Neural progenitor cell (in vitro differentiated cells): ENCODE data around the gene HNRNPLL. TPM values are rescaled to one million over a fixed set of nuclear protein-coding genes. Genes with fewer than 3 reads are reported as not detected.

Experiments
- DNase-seq: peaks from one replicate; pipeline ENCODE4 v3.0.0-alpha.2; 2016; ENCODE audit warnings: low spot score
- H2AFZ ChIP-seq: fragments of 200-600 bp; sonication (generic); replicated peaks from 2 replicates; pipeline ENCODE4 v1.6.1; 2016; ENCODE audit warnings: antibody characterized with exemption
- H3F3A ChIP-seq: fragments of 200-600 bp; sonication (generic); 2 replicates; pipeline ENCODE4 v1.6.1; 2016; ENCODE audit warnings: antibody characterized with exemption, low read depth
- H3K27ac ChIP-seq: fragments of 200-600 bp; sonication (generic); 2 replicates; pipeline ENCODE4 v1.5.1; 2016; ENCODE audit warnings: mild to moderate bottlenecking
- H3K27me3 ChIP-seq: fragments of 200-600 bp; sonication (generic); 2 replicates; pipeline ENCODE4 v1.6.1; 2016; ENCODE audit warnings: mild to moderate bottlenecking, moderate library complexity
- H3K36me3 ChIP-seq: fragments of 200-600 bp; sonication (generic); 2 replicates; pipeline ENCODE4 v1.5.1; 2016
- H3K4me1 ChIP-seq: fragments of 200-600 bp; sonication (generic); 2 replicates; pipeline ENCODE4 v1.6.1; 2016; ENCODE audit warnings: mixed run types
- H3K4me2 ChIP-seq: fragments of 200-600 bp; sonication (generic); 2 replicates; pipeline ENCODE4 v1.6.1; 2016
- H3K4me3 ChIP-seq: fragments of 200-600 bp; sonication (generic); 2 replicates; pipeline ENCODE4 v1.5.1; 2016
- H3K79me2 ChIP-seq: fragments of 200-600 bp; sonication (generic); 2 replicates; pipeline ENCODE4 v1.6.1; 2016; ENCODE audit warnings: low read depth
- H3K9ac ChIP-seq: fragments of 200-600 bp; sonication (generic); 2 replicates; pipeline ENCODE4 v1.6.1; 2016
- H3K9me3 ChIP-seq: fragments of 200-600 bp; sonication (generic); 2 replicates; pipeline ENCODE4 v1.5.1; 2016; ENCODE audit warnings: low read depth
- H4K20me1 ChIP-seq: fragments of 200-600 bp; sonication (generic); 2 replicates; pipeline ENCODE4 v1.6.1; 2016; ENCODE audit warnings: low read depth
- H3K27ac Mint-ChIP-seq: 3 replicates; pipeline ENCODE4 v1.8.0; 2021; ENCODE audit warnings: mixed read lengths
- H3K27me3 Mint-ChIP-seq: 2 replicates; pipeline ENCODE4 v1.8.0; 2022; ENCODE audit warnings: low read depth, mild to moderate bottlenecking, inconsistent platforms, moderate library complexity, mixed read lengths; ENCODE audit not compliant: insufficient read depth
- H3K36me3 Mint-ChIP-seq: 3 replicates; pipeline ENCODE4 v1.8.0; 2021; ENCODE audit warnings: mixed read lengths
- H3K4me1 Mint-ChIP-seq: 3 replicates; pipeline ENCODE4 v1.8.0; 2021; ENCODE audit warnings: mixed read lengths
- H3K4me3 Mint-ChIP-seq: 3 replicates; pipeline ENCODE4 v1.8.0; 2021; ENCODE audit warnings: mild to moderate bottlenecking, moderate library complexity, mixed read lengths
- H3K9me3 Mint-ChIP-seq: 3 replicates; pipeline ENCODE4 v1.8.0; 2020; ENCODE audit warnings: mixed read lengths
- EZH2 ChIP-seq: fragments of 200-600 bp; sonication (generic); IDR thresholded peaks from 2 replicates; pipeline ENCODE4 v1.6.1; 2017; ENCODE audit warnings: antibody characterized with exemption, mild to moderate bottlenecking, moderate library complexity
- EZH2phosphoT487 ChIP-seq: fragments of 200-600 bp; sonication (generic); IDR thresholded peaks from 2 replicates; pipeline ENCODE4 v1.6.1; 2017; ENCODE audit warnings: antibody characterized with exemption
- total RNA-seq: library from RNA; depleted of rRNA; stranded (reverse); fragments of >200 nt; gene quantifications from 2 replicates; pipeline ENCODE4 v1.2.3, GENCODE V29; 2015; ENCODE audit warnings: low replicate concordance
- TF ChIP-seq, protein P1 (sequence below): fragments of 200-600 bp; sonication (generic); IDR thresholded peaks from 2 replicates; pipeline ENCODE4 v1.5.1; 2017; ENCODE audit warnings: antibody characterized with exemption, mild to moderate bottlenecking

The HNRNPLL gene
- total RNA-seq, 1 donor from 2014 or later, result 109 TPM

DNA sequence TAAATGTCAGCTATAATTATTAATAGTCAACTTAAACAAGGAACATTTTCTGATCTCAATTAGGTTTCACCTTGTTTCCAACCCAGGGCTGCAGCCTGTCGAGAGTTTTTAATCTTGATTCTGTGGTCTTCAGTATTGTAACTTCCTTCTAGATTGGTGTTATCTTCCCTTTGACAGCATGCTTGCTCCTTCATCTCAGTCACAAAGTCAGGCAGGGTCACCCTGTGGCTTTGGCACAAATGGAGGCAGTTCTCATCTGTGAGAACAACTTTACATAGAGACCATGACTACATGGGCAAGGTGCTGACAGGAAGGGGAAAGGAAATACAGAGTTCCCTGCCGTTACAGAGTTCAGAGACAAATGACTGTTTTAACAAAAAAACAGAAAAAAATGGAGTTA, 50.5 kb downstream of the HNRNPLL start:
- no peaks in the 10 kb centered on the region for H3K9me3 ChIP-seq
- H4K20me1 ChIP-seq, result no peaks in the 10 kb centered on the region
- no peak overlapping the region for H2AFZ ChIP-seq
- Mint-ChIP-seq H3K27ac (no peak overlapping the region), H3K9me3 (no peaks in the 10 kb centered on the region), H3K4me1 (no peaks in the 10 kb centered on the region), H3K27me3 (peaks cover 2% of the 10 kb centered on the region), H3K36me3 (peaks cover 5% of the 10 kb centered on the region), H3K4me3 (no peak overlapping the region)
- no peak for DNase-seq
- no peaks in the 10 kb centered on the region for H3K27me3 ChIP-seq
- H3K27ac ChIP-seq, result no peak overlapping the region
- H3K9ac ChIP-seq, result no peak overlapping the region
- H3F3A ChIP-seq, result peaks cover 11% of the 10 kb centered on the region
- TF ChIP-seq EZH2, result no peak
- TF ChIP-seq EZH2phosphoT487, result no peak
- TF ChIP-seq, protein P1, sequence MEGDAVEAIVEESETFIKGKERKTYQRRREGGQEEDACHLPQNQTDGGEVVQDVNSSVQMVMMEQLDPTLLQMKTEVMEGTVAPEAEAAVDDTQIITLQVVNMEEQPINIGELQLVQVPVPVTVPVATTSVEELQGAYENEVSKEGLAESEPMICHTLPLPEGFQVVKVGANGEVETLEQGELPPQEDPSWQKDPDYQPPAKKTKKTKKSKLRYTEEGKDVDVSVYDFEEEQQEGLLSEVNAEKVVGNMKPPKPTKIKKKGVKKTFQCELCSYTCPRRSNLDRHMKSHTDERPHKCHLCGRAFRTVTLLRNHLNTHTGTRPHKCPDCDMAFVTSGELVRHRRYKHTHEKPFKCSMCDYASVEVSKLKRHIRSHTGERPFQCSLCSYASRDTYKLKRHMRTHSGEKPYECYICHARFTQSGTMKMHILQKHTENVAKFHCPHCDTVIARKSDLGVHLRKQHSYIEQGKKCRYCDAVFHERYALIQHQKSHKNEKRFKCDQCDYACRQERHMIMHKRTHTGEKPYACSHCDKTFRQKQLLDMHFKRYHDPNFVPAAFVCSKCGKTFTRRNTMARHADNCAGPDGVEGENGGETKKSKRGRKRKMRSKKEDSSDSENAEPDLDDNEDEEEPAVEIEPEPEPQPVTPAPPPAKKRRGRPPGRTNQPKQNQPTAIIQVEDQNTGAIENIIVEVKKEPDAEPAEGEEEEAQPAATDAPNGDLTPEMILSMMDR, result no peak
- H3K4me2 ChIP-seq, result no peak overlapping the region
- H3K4me3 ChIP-seq, result no peak overlapping the region
- H3K36me3 ChIP-seq, result no peaks in the 10 kb centered on the region
- no peaks in the 10 kb centered on the region for H3K4me1 ChIP-seq
- H3K79me2 ChIP-seq, result no peaks in the 10 kb centered on the region

GRCh38 chr2:38551746-38552145, 51.0 kb downstream of the HNRNPLL start:
- TF ChIP-seq EZH2 (no peak), EZH2phosphoT487 (no peak)
- TF ChIP-seq, protein P1, result no peak
- Histone ChIP-seq H3K9ac (no peak overlapping the region), H3K27me3 (no peaks in the 10 kb centered on the region), H4K20me1 (no peaks in the 10 kb centered on the region), H3F3A (peaks cover 11% of the 10 kb centered on the region), H3K4me3 (no peak overlapping the region), H3K4me2 (no peak overlapping the region), H3K36me3 (no peaks in the 10 kb centered on the region), H2AFZ (no peak overlapping the region), H3K4me1 (no peaks in the 10 kb centered on the region), H3K27ac (no peak overlapping the region), H3K9me3 (no peaks in the 10 kb centered on the region), H3K79me2 (no peaks in the 10 kb centered on the region)
- Mint-ChIP-seq H3K4me1 (no peaks in the 10 kb centered on the region), H3K4me3 (no peak overlapping the region), H3K36me3 (peaks cover 5% of the 10 kb centered on the region), H3K9me3 (no peaks in the 10 kb centered on the region), H3K27me3 (peaks cover 2% of the 10 kb centered on the region), H3K27ac (no peak overlapping the region)
- DNase-seq, result no peak

DNA sequence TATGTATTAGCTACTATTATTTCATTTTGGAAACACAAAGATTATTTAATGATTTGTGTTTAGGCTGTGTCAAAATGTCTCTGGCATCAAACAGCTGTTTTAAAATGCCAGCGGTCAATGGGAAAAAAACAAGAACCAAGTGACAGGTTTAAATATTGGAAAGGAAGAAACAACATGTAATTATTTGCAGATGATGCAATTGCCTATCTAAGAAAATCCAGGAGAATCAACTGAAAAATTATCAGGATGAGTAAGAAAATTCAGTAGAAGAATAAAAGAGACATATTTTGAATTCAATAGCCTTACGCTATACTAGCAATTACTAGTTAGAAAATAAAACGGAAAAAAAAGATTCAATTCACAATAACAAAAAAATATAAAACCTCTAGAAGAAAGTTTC, 51.6 kb downstream of the HNRNPLL start:
- Histone ChIP-seq H3K9ac (no peak overlapping the region), H3F3A (peaks cover 8% of the 10 kb centered on the region), H4K20me1 (no peaks in the 10 kb centered on the region), H3K4me1 (no peaks in the 10 kb centered on the region), H3K4me2 (no peak overlapping the region), H3K79me2 (no peaks in the 10 kb centered on the region), H3K27me3 (no peaks in the 10 kb centered on the region), H3K9me3 (no peaks in the 10 kb centered on the region), H3K4me3 (no peak overlapping the region), H3K36me3 (no peaks in the 10 kb centered on the region), H2AFZ (no peak overlapping the region), H3K27ac (no peak overlapping the region)
- DNase-seq, result no peak
- H3K9me3 Mint-ChIP-seq, result no peaks in the 10 kb centered on the region
- no peak for TF ChIP-seq EZH2phosphoT487
- TF ChIP-seq EZH2, result no peak
- TF ChIP-seq, protein P1, result no peak
- no peak overlapping the region for H3K4me3 Mint-ChIP-seq
- peaks cover 5% of the 10 kb centered on the region for H3K36me3 Mint-ChIP-seq
- peaks cover 2% of the 10 kb centered on the region for H3K27me3 Mint-ChIP-seq
- H3K27ac Mint-ChIP-seq, result no peak overlapping the region
- no peaks in the 10 kb centered on the region for H3K4me1 Mint-ChIP-seq
